ENCODE data around the gene EXD2.
"Not testable (repeated sequence)": the region's sequence is repeated elsewhere in the genome, so short reads cannot be mapped to it uniquely, and the experiment has no call there.

- TF ChIP-seq CTCF, POLR2A (IDR thresholded peaks at IDR 0.05): not testable (repeated sequence)
Observed at GRCh38 chr14:69290881-69291280, 99.6 kb downstream of the EXD2 start.
